Measurements from ENCODE around the gene CATSPERD.

The CATSPERD gene

GRCh38 chr19:5806133-5806489 is 85.7 kb downstream of the CATSPERD start:
- DNase-seq (ENCODE audit: low read depth in 2 of 2), result no peak

- DNase-seq (ENCODE audit: low read depth in 2 of 2), result no peak
These were observed 86.5 kb downstream of the CATSPERD start for GRCh38 chr19:5806905-5807304.

DNA sequence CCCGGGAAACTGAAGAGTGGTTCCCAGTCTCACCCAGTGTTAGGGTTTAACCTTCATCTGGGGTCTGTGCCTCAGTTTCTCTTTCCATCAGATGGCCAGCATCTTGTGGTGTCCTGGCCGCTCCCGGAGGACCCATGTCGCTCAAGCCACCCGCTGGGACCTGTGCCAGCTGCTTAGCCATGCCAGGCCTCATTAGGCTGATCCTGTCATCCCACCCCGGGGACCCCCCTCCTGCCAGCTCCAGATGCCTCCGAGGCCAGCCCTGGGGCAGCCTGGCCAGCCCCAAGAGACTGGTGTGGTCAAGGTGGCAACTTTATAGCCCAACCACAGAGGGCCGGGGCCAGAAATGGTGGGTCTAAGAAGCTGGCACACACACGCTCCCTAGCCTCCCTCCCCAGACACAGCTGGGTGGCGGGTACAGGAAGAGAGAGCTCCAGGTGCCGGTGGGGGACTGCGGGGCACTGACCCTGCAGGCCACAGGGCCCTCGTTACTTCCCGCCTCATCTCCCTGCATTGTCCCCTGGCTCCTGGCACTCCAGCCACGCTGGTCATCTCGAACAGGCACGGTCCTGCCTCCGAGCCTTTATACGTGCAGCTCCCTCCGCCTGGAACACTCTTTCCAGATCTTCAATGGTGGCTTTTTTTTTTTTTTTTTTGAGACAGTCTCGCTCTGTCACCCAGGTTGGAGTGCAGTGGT is 87.8 kb downstream of the CATSPERD start:
- DNase-seq (ENCODE audit: low read depth in 2 of 2), result no peak

DNA sequence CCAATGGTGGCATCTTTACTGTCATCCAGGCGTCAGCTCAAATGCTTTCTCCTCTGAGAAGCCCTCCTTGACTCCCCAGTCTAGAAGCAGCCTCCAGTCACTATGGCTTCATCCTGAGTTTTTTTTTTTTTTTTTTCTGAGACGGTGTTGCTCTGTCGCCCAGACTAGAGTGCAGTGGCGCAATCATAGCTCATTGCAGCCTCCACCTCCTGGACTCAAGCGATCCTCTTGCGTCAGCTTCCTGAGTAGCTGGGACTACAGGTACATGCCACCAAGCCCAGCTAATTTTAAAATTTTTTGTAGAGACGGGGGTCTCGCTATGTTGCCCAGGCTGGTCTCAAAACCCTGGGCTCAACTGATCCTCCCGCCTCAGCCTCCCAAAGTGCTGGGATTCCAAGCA is 88.6 kb downstream of the CATSPERD start:
- DNase-seq (ENCODE audit: low read depth in 2 of 2), result no peak

DNA sequence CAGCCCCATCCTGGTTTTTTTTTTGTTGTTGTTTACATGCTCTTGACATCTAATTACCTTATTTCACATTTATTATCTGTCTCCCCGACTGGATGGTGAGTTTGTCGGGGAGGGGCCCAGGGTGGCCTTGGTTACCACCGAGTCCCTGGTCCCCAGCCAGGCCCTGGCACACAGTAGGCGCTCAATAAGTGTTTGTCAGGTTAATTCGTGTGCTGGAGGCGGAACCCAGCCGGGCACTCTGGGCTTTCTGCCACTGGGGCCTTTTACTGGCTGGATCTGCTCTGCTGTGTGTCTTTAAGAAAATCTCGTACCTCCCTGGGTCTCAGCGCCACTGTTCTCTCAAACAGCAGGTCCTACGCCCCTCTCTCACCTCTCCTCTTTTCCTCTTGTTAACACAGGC is 89.0 kb downstream of the CATSPERD start:
- DNase-seq (ENCODE audit: low read depth in 2 of 2), result no peak

- DNase-seq (ENCODE audit: low read depth in 2 of 2), result no peak
These were observed 90.7 kb downstream of the CATSPERD start for GRCh38 chr19:5811117-5811516.

- no peak for DNase-seq (ENCODE audit: low read depth in 2 of 2)
These were observed 93.8 kb downstream of the CATSPERD start for GRCh38 chr19:5814123-5814851.

- DNase-seq (ENCODE audit: low read depth in 2 of 2), result no peak
These were observed 94.4 kb downstream of the CATSPERD start for GRCh38 chr19:5814852-5815246.

DNA sequence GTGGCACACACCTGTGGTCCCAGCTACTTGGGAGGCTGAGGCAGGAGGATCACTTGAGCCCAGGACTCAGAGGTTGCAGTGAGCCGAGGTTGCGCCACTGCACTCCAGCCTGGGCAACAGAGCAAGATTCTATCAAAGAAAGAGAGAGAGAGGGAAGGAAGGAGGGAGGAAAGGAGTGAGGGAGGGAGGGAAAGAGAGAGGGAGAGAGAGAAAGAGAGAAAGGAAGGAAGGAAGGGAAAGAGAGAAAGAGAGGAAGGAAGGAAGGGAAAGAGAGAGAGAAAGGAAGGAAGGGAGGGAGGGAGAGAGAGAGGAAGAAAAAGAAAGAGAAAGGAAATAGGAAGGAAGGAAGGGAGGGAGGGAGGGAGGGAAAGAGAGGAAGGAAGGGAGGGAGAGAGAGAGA is 96.8 kb downstream of the CATSPERD start:
- DNase-seq (ENCODE audit: low read depth in 2 of 2), result no peak

- DNase-seq (ENCODE audit: low read depth in 2 of 2), result no peak
These were observed 98.2 kb downstream of the CATSPERD start for GRCh38 chr19:5818594-5818993.

- no peak for DNase-seq (ENCODE audit: low read depth in 2 of 2)
These were observed 100.3 kb downstream of the CATSPERD start for GRCh38 chr19:5820785-5821184.

GRCh38 chr19:5821521-5822180 is 101.2 kb downstream of the CATSPERD start:
- DNase-seq (ENCODE audit: low read depth in 2 of 2), result no peak

GRCh38 chr19:5822181-5822844 is 101.9 kb downstream of the CATSPERD start:
- no peak for DNase-seq (ENCODE audit: low read depth in 2 of 2)

DNA sequence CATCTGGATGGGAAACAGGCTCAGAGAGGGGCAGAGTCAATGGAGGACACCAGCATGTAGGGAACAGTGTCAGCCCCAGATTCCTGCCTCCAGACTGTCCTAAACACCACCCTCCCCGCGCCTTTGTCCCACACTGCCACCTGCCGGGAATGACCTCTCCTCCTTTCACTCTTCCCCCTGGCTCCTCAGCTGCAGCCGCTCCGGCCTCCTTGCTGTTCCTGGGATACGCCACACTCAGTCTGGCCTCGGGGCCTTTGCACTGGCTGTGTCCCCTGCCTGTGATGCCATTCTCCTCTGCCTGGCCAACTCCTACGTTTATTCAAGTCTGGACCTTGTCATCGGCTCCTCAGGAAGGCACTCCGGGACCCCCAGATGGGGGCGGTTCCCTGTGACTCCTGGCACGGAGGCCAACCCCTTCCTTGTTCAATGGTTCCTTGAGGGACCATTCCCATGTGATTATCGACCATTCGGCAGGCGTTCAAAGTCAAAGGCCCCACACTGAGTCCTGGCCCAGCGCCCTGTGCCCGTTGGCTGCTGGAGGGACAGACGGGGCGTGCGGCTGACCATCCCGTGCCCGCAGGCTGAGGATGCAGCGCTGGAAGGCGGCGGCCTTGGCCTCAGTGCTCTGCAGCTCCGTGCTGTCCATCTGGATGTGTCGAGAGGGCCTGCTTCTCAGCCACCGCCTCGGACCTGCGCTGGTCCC is 103.3 kb downstream of the CATSPERD start:
- no peak for DNase-seq (ENCODE audit: low read depth in 2 of 2)

GRCh38 chr19:5824751-5825150 is 104.3 kb downstream of the CATSPERD start:
- DNase-seq (ENCODE audit: low read depth in 2 of 2), result no peak

DNA sequence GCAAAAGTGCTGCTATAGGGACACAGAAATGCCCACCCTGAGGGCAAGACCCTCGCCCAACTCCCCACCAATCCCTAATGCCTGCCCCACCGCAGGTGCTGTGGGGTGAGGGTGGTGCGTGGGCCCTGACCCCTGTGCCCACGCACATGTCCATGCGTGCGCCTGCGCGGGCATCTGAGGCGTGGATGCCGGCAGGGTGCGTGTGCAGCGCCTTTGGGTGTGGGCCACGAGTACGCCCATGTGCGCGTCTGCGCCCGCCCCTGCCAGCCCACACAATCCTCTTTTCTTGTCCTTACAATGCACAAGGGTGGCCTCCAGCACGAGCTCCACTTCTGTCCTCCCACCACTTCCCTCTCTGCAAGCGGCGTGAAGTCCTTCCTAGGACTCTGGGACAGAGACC is 104.7 kb downstream of the CATSPERD start:
- DNase-seq (ENCODE audit: low read depth in 2 of 2), result no peak

GRCh38 chr19:5826531-5827341 is 106.3 kb downstream of the CATSPERD start:
- DNase-seq (ENCODE audit: low read depth in 2 of 2), result no peak

DNA sequence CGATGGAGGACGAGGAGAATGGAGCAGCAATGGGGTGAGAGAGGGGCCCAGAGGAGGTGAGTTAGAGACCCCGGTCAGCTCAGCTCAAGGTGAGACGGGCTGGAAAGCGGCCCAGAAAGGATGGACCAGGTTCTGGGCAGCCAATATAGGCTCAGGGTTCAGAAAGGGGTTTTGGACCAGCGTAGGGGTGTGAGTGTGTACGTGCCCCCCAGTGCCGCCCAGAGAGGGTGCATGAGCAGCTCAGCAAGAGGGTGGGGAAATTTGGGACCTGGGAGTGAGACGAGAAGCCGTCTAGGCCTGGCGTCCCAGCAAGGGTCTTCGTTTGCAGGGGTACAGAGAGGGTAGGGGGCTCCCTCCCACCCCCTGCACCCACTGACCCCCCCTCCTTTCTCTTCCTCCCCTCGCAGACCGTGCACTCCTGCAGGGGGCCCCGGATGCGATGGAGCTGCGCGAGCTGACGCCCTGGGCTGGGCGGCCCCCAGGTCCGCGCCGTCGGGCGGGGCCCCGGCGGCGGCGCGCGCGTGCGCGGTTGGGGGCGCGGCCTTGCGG is 107.0 kb downstream of the CATSPERD start:
- no peak for DNase-seq (ENCODE audit: low read depth in 2 of 2)

GRCh38 chr19:5827891-5828660 is 107.6 kb downstream of the CATSPERD start:
- DNase-seq (ENCODE audit: low read depth in 2 of 2), result peak; percentile 79 to 90

Data from stimulated activated CD4-positive, alpha-beta T cell treated with anti-CD3 and anti-CD28 coated beads, Interleukin-1b, Interleukin-23, amount 100 ng/mL, for 1 hour (primary cell).